ACC112 (cell line): ENCODE data around the gene CFAP20.
"Not testable (repeated sequence)": the region's sequence is repeated elsewhere in the genome, so short reads cannot be mapped to it uniquely, and the experiment has no call there.

ENCODE experiments used
- H2AFZ ChIP-seq: fragments of 200-600 bp; sonication (generic); one replicate; pipeline ENCODE4 v1.6.0; 2017; ENCODE audit warnings: antibody characterized with exemption, low read length; ENCODE audit not compliant: unreplicated experiment
- H3K27ac ChIP-seq: fragments of 200-600 bp; sonication (generic); 2 replicates; pipeline ENCODE4 v1.5.1; 2014; ENCODE audit warnings: low read depth, mild to moderate bottlenecking, antibody characterized with exemption, low read length, moderate library complexity
- H3K27me3 ChIP-seq: fragments of 200-600 bp; sonication (generic); 2 replicates; pipeline ENCODE4 v1.6.1; 2014; ENCODE audit warnings: mild to moderate bottlenecking, antibody characterized with exemption, low read length, moderate library complexity, mixed read lengths; ENCODE audit not compliant: insufficient read depth
- H3K36me3 ChIP-seq: fragments of 200-600 bp; sonication (generic); 2 replicates; pipeline ENCODE4 v1.6.1; 2016; ENCODE audit warnings: mild to moderate bottlenecking, antibody characterized with exemption, low read length, moderate library complexity, mixed read lengths; ENCODE audit not compliant: insufficient read depth
- H3K4me1 ChIP-seq: fragments of 200-600 bp; sonication (generic); one replicate; pipeline ENCODE4 v1.6.1; 2016; ENCODE audit warnings: low read length, mixed read lengths; ENCODE audit not compliant: insufficient read depth, unreplicated experiment, control insufficient read depth
- H3K4me3 ChIP-seq: fragments of 200-600 bp; sonication (generic); 2 replicates; pipeline ENCODE4 v1.5.1; 2014; ENCODE audit warnings: mild to moderate bottlenecking, low read depth, low read length
- H3K79me2 ChIP-seq: fragments of 200-600 bp; sonication (generic); one replicate; pipeline ENCODE4 v1.6.0; 2016; ENCODE audit warnings: low read length; ENCODE audit not compliant: control insufficient read depth, unreplicated experiment, insufficient read depth

Gene CFAP20

DNA sequence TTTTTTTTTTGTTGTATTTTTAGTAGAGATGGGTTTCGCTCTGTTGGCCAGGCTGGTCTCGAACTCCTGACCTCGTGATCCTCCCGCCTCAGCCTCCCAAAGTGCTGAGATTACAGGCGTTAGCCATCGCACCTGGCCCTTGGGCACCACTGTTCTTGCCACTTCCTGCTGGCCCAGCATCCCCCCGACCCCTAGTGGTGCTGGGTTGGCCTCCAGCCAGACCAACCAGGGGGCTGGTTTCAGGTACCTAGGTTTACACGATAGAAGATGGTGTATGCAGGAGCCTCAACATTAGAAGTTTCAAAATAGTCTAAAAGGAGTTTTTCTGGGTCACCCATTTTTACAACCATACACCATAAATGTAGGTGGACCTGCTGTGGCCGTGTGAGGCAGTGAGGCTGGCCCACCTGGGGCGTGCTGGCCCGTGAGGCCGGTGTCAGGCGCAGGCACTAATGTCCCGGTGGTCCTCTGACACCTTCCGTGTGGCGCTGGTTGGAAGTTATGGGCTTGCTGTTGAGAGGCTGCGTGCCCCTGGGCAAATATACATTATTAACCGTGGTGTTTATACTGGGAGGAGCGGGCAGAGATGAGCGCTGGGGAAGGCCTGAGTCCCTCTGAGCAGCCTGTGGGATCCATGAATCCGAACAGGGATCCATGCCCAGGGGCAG lies 43.5 kb downstream of the CFAP20 start:
- Histone ChIP-seq H3K4me1 (no peaks in the 10 kb centered on the region), H3K27me3 (no peaks in the 10 kb centered on the region), H3K79me2 (no peaks in the 10 kb centered on the region)

DNA sequence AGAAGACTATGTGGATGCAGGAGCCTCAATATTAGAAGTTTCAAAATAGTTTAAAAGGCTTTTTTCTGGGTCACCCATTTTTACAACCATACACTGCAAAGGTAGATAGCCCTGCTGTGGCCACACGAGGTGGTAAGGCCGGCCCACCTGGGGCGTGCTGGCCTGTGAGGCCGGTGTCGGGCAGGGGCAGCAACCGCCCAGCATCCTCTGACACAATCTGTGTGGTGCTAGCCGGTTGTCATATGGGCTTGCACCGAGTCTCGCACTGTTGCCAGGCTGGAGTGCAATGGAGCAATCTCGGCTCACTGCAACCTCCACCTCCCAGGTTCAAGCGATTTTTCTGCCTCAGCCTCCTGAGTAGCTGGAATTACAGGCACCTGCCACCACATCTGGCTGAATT lies 44.0 kb downstream of the CFAP20 start:
- Histone ChIP-seq H3K4me3 (no peak overlapping the region), H3K36me3 (no peaks in the 10 kb centered on the region), H2AFZ (no peak overlapping the region), H3K4me1 (no peaks in the 10 kb centered on the region), H3K79me2 (no peaks in the 10 kb centered on the region), H3K27ac (no peak overlapping the region), H3K27me3 (no peaks in the 10 kb centered on the region)

More for the DNA sequence above, 43.5 kb downstream of the CFAP20 start:
- no peak overlapping the region for H3K27ac ChIP-seq
- no peaks in the 10 kb centered on the region for H3K36me3 ChIP-seq
- H3K4me3 ChIP-seq: no peak overlapping the region
- no peak overlapping the region for H2AFZ ChIP-seq

DNA sequence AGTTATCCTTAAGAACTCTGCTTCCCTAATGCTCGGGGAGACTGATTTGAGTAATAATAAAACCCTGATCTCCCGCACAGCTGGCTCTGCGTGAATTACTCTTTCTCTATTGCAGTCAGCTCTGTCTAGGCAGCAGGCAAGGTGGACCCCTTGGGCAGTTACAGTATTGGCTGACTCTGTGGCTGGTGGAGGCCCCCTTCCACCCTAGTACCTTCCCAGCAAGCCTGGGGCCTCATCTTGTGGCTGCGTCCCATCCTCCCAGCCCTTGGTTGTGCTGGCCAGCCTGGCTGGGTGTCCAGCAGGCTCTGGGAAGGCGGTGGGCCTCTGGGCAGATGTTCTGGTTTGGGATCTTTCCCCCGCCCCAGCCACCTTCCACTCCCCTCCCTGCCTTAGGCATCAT lies 44.5 kb downstream of the CFAP20 start:
- Histone ChIP-seq H3K4me1 (no peaks in the 10 kb centered on the region), H3K4me3 (no peak overlapping the region), H3K27me3 (no peaks in the 10 kb centered on the region), H3K27ac (no peak overlapping the region), H3K36me3 (no peaks in the 10 kb centered on the region), H3K79me2 (no peaks in the 10 kb centered on the region), H2AFZ (no peak overlapping the region)

DNA sequence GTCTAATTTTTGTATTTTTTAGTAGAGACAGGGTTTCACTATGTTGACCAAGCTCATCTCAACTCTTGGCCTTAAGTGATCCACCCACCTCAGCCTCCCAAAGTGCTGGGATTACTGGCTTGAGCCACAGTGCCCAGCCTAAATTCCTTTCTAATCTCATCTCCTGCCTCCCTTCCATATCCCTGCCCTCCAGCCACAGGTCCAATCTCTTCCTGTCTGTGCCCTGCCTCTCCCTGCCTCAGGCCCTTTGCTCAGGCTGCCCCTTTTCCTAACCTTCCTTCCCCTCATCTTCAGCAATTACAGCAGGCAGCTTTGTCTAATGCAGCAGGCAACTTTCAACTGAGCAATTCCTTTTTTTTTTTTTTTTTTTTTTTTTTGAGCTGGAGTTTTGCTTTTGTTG lies 46.8 kb downstream of the CFAP20 start:
- Histone ChIP-seq H3K27ac (no peak overlapping the region), H3K4me1 (no peaks in the 10 kb centered on the region), H2AFZ (no peak overlapping the region), H3K79me2 (no peaks in the 10 kb centered on the region), H3K36me3 (no peaks in the 10 kb centered on the region), H3K4me3 (no peak overlapping the region), H3K27me3 (no peaks in the 10 kb centered on the region; the same call in 1 of the 2 replicates)

DNA sequence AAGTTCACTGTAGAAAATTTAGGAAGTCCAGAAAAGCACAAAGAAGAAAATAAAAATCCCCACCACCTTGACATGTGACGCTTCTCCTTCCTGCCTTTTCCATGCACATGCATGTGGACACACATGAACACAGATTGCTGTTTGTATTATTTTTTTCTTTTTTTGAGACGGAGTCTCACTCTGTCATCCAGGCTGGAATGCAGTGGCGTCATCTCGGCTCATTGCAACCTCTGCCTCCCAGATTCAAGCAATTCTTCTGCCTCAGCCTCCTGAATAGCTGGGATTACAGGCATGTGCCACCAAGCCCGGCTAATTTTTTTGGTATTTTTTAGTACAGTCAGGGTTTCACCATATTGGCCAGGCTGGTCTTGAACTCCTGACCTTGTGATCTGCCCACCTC lies 48.5 kb downstream of the CFAP20 start:
- not testable (repeated sequence) for H3K4me3 ChIP-seq, H2AFZ ChIP-seq, H3K27ac ChIP-seq, H3K36me3 ChIP-seq, H3K4me1 ChIP-seq, H3K27me3 ChIP-seq, H3K79me2 ChIP-seq

DNA sequence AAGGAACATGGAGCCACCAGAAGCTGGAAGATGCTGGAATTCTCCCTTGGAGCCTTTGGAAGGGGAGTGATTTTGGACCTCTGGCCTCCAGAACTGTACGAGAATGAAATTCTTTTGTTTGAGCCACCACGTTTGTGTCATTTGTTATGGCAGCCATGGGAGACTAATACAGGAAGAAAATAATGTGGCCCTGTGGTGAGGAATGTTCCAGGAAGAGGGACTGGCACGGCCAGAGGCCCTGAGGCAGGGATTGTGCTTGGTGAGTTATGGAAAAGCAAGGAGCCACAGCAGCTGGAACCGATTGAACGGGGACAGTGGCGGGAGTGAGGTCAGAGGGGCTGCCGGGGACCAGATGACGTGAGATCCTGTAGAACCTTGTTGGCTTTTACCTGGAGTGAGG lies 51.4 kb downstream of the CFAP20 start:
- H3K79me2 ChIP-seq: no peaks in the 10 kb centered on the region
- no peaks in the 10 kb centered on the region for H3K4me1 ChIP-seq
- H3K36me3 ChIP-seq: no peaks in the 10 kb centered on the region
- no peaks in the 10 kb centered on the region; the same call in 1 of the 2 replicates for H3K27me3 ChIP-seq
- no peak overlapping the region for H3K27ac ChIP-seq
- no peak overlapping the region for H2AFZ ChIP-seq
- no peak overlapping the region for H3K4me3 ChIP-seq

DNA sequence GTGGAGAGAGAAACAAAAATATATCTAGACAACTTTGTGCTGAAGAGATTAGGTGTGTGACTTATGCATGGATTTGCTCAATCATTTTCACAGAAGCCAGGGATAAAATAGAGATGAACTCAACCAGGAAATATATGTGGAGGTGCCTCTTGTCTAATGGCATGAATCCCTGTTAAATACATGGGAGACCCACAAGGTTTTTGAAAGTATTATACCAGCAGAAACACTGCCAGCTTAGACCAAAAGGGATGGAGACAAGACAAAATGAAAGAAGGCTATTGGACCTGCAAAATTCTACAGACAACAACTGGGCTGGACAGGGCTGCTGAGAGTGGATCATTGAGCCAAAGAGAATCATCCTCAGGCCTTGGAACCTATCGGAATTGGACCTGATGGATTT lies 52.7 kb downstream of the CFAP20 start:
- Histone ChIP-seq H3K27me3 (no peaks in the 10 kb centered on the region; the same call in 1 of the 2 replicates), H2AFZ (no peak overlapping the region), H3K27ac (no peak overlapping the region), H3K4me1 (no peaks in the 10 kb centered on the region), H3K36me3 (no peaks in the 10 kb centered on the region), H3K79me2 (no peaks in the 10 kb centered on the region), H3K4me3 (no peak overlapping the region)

DNA sequence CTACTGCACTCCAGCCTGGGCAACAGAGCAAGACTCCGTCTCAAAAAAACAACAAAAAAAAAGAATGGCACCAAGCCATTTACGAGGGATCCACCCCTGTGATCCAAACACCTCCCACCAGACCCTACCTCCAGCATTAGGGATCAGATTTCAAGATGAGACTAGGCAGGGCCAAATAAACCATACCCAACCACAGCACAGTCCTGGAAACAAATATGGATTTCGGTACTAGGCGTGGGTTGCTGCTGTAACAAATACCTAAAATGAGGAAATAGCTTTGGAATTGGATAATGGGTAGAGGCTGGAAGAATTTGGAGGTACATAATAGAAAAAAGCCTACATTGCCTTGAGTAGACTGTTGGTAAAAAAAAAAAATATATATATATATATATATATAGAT lies 54.5 kb downstream of the CFAP20 start:
- Histone ChIP-seq H3K27me3 (no peaks in the 10 kb centered on the region; the same call in 1 of the 2 replicates), H3K4me1 (no peaks in the 10 kb centered on the region), H3K4me3 (no peak overlapping the region), H3K79me2 (no peaks in the 10 kb centered on the region), H2AFZ (no peak overlapping the region), H3K36me3 (no peaks in the 10 kb centered on the region), H3K27ac (no peak overlapping the region)

DNA sequence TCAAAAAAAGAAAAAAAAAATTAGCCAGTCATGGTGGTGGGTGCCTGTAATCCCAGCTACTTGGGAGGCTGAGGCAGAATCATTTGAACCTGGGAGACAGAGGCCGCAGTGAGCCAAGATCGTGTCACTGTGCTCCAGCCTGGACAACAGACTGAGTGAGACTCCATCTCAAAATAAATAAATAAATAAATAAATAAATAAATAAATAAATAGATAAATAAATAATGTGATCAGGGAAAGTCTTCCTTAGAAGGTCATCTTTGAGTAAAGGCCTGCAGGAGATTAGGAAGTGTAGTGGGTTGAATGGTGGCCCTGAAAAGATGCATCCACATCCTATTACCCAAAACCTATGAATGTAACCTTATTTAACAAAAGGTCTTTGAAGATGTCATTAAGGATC lies 56.1 kb downstream of the CFAP20 start:
- H3K79me2 ChIP-seq, H3K4me3 ChIP-seq, H3K4me1 ChIP-seq, H3K27me3 ChIP-seq, H2AFZ ChIP-seq, H3K27ac ChIP-seq, H3K36me3 ChIP-seq: not testable (repeated sequence)

DNA sequence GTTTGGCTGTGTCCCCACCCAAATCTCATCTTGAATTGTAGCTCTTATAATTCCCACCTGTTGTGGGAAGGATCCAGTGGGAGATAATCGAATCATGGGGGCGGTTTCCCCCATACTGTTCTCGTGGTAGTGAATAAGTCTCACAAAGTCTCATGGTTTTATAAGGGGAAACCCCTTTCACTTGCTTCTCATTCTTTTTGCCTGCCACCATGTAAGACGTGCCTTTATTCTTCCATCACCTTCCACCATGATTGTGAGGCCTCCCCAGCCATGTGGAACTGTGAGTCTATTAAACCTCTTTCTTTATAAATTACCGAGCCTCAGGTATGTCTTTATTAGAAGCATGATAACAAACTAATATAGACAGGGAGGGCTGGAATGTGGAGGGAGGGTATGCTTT lies 57.0 kb downstream of the CFAP20 start:
- not testable (repeated sequence) for H3K27ac ChIP-seq, H2AFZ ChIP-seq, H3K79me2 ChIP-seq, H3K4me3 ChIP-seq, H3K36me3 ChIP-seq, H3K4me1 ChIP-seq, H3K27me3 ChIP-seq

DNA sequence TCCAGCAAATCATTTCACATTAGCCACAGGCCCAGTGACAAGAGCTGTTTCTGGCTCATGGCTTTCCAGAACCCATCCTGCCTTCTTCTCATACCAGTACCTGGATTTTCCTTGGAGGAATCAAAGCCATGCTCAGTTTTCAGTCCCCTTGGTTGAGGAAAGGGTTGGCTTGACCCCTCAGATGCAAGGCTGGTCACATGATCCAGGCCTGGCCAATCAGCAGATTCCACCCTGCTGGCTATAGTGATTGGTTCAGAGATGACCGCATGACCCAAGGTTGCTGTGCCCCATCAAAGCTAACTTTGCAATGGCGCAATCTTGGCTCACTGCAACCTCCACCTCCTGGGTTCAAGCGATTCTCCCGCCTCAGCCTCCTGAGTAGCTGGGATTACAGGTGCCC lies 58.6 kb downstream of the CFAP20 start:
- H3K36me3 ChIP-seq: no peaks in the 10 kb centered on the region

More for the DNA sequence above, 58.6 kb downstream of the CFAP20 start:
- Histone ChIP-seq H3K27ac (no peak overlapping the region), H3K79me2 (no peaks in the 10 kb centered on the region), H3K4me3 (no peak overlapping the region), H3K27me3 (no peaks in the 10 kb centered on the region), H2AFZ (no peak overlapping the region), H3K4me1 (no peaks in the 10 kb centered on the region)
